ENCODE data around the gene TMEFF1.

- TF ChIP-seq, protein P1, sequence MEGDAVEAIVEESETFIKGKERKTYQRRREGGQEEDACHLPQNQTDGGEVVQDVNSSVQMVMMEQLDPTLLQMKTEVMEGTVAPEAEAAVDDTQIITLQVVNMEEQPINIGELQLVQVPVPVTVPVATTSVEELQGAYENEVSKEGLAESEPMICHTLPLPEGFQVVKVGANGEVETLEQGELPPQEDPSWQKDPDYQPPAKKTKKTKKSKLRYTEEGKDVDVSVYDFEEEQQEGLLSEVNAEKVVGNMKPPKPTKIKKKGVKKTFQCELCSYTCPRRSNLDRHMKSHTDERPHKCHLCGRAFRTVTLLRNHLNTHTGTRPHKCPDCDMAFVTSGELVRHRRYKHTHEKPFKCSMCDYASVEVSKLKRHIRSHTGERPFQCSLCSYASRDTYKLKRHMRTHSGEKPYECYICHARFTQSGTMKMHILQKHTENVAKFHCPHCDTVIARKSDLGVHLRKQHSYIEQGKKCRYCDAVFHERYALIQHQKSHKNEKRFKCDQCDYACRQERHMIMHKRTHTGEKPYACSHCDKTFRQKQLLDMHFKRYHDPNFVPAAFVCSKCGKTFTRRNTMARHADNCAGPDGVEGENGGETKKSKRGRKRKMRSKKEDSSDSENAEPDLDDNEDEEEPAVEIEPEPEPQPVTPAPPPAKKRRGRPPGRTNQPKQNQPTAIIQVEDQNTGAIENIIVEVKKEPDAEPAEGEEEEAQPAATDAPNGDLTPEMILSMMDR (IDR thresholded peaks at IDR 0.05): no peak
- no peak for TF ChIP-seq POLR2A (IDR thresholded peaks at IDR 0.05)
These were observed 26.9 kb downstream of the TMEFF1 start for GRCh38 chr9:100499866-100500265.

Measured in body of pancreas (tissue), 4 donors.